ENCODE measurements around the gene HOMEZ. TPM values are rescaled to one million over a fixed set of nuclear protein-coding genes. Genes with fewer than 3 reads are reported as not detected.
A peak's percentile ranks its signal among the peaks of the same experiment; 100 is the strongest.

Gene HOMEZ
- total and polyA plus RNA-seq, 9 donors = 5.9 to 23.7 (median 13.4) TPM

DNA sequence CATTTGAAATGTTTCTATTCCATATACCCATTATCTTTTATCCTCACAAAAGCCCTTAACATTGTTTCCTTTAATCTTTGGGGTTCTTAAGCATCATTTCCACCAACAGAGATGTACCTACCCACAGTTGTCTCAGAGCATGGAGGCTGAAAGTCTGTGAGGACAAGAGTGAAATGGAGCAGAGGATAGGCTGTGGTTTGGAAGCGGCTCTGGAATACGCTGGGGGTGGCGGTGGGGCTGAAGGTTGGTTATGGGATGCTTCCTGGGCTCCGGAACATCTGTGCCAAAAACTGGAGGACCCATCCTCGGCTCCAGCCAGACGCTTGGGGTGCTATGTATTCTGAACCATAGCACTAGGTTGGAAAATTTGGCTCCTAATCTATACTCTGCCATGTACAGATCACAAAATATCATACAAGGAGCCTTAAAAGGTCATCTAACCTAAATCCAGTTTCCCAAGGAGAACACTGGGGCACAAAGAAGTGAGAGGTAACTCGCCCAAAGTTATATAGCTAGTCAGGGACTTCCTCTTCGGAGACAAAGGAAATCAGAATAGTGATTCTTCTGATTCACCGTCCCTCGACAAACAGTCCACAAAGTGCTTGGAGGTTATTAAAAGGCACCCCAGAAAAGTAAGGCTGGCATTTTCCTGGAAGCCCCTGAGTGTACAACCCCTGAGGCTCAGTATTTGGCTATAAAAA is 14.2 kb upstream of the HOMEZ start:
- Histone ChIP-seq H3K36me3 (no peaks in the 10 kb centered on the region), H3K4me3 (peak overlapping the region; percentile 63), H3K9me3 (no peaks in the 10 kb centered on the region), H3K4me1 (ENCODE audit: insufficient read depth) (no peaks in the 10 kb centered on the region), H3K27ac (peak overlapping the region; percentile 92 to 94), H3K27me3 (no peaks in the 10 kb centered on the region)
- 75 to 80% (median 78%) methylated on average over 10 of the region's 10 CpGs for WGBS, 3 donors
- intact Hi-C loops (cut with DNase I) = loop anchor here in 2 of 4 donors (5.0 to 10.0 kb wide), 2 partner anchors 175 to 293 kb away; no protein-coding TSS in a partner anchor
- DNase-seq = peak in 1 of 5 donors; percentile 54
- TF ChIP-seq, protein P1, sequence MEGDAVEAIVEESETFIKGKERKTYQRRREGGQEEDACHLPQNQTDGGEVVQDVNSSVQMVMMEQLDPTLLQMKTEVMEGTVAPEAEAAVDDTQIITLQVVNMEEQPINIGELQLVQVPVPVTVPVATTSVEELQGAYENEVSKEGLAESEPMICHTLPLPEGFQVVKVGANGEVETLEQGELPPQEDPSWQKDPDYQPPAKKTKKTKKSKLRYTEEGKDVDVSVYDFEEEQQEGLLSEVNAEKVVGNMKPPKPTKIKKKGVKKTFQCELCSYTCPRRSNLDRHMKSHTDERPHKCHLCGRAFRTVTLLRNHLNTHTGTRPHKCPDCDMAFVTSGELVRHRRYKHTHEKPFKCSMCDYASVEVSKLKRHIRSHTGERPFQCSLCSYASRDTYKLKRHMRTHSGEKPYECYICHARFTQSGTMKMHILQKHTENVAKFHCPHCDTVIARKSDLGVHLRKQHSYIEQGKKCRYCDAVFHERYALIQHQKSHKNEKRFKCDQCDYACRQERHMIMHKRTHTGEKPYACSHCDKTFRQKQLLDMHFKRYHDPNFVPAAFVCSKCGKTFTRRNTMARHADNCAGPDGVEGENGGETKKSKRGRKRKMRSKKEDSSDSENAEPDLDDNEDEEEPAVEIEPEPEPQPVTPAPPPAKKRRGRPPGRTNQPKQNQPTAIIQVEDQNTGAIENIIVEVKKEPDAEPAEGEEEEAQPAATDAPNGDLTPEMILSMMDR (IDR thresholded peaks at IDR 0.05) = no peak
- no peak for TF ChIP-seq POLR2A (IDR thresholded peaks at IDR 0.05)

DNA sequence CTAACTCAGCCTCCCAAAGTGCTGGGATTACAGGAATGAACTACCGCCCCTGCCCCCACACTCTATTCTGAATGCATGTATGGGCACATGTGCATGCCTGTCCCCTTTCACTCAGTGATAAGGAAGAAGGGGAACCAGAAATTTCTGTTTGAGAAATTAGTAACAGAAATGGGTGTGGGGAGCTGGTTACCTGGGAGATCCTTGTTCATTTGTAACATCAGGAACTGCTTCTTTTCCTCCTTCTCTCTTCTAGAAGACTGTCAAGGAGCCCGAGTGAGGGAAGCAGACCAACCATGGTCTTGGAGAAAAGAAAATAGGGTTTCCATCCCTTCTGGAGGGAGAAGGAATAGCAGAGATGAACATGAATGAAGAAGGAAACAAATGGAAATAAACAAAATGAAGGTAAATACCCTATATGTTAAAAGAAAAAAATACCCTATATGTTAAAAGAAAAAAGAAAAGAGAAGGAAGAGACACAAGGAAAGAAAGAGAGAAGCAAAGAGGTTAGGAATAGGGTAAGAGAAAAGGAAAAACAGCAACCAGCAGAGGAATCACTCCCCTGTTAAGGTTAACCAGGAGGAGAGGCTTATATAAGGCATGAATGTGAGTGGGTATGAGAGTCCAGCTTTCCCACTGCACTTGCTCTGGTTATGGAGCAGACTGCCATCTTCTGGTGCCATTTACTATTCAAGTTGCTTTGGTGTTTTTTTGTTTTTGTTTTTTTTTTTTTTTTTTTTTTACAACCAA is 13.5 kb upstream of the HOMEZ start:
- whole genome bisulfite sequencing, 3 donors = 82 to 95% (median 89%) methylated on average over 2 of the region's 2 CpGs
- Histone ChIP-seq H3K4me1 (ENCODE audit: insufficient read depth) (no peaks in the 10 kb centered on the region), H3K4me3 (no peak overlapping the region), H3K27me3 (no peaks in the 10 kb centered on the region), H3K36me3 (no peaks in the 10 kb centered on the region), H3K9me3 (no peaks in the 10 kb centered on the region), H3K27ac (no peak overlapping the region)
- no peak for TF ChIP-seq EP300 (IDR thresholded peaks at IDR 0.05)
- TF ChIP-seq POLR2A (IDR thresholded peaks at IDR 0.05) = no peak
- TF ChIP-seq, protein P1 (IDR thresholded peaks at IDR 0.05) = no peak
- intact Hi-C loops (cut with DNase I) = loop anchor here in 1 of 4 donors (10.0 kb wide), 1 partner anchor 175 kb away; no protein-coding TSS in a partner anchor
- DNase-seq = peak in 1 of 5 donors; percentile 17

DNA sequence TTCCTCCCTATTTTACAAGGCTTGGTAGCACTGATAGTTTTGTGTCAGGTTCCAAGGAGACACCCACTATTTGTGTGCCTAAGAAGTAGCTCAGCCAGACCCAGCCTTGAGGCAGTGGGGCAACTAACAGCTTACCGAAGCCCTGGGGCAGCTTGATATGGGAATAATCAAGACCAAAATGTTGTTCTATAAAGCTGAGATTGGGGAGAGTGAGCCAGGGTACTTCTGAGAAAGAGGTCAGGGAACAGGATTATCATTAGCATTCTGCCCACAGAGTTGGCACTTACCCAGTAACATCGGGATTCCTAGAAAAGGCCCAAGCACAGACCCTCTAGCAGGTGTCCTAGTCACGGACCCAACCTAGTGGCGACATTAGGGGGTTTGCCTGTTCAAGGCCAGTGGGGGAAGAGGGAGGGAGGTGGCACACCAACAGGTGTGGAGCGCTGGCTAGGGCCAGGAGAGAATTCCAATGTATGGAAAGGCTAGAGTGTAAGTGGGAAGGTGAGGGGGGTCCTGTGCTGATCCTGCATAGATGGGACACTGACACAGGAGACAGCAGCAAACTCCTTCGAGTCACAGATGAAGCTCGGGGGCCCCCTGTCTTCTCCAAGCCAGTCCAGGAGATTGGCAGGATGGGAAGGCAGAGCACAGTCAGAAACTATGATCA is 11.8 kb upstream of the HOMEZ start:
- no peaks in the 10 kb centered on the region for H3K4me1 ChIP-seq (ENCODE audit: insufficient read depth)
- H3K27me3 ChIP-seq = no peaks in the 10 kb centered on the region
- peak in 1 of 5 donors; percentile 19 for DNase-seq
- no peaks in the 10 kb centered on the region for H3K36me3 ChIP-seq
- intact Hi-C loops (cut with DNase I) = loop anchor here in 1 of 4 donors (10.0 kb wide), 1 partner anchor 173 kb away; no protein-coding TSS in a partner anchor
- 75 to 81% (median 76%) methylated on average over 7 of the region's 7 CpGs for WGBS, 3 donors
- TF ChIP-seq EP300 (IDR thresholded peaks at IDR 0.05) (no peak), POLR2A (IDR thresholded peaks at IDR 0.05) (no peak)
- TF ChIP-seq, protein P1 (IDR thresholded peaks at IDR 0.05) = no peak
- H3K4me3 ChIP-seq = no peak overlapping the region
- H3K27ac ChIP-seq = no peak overlapping the region
- no peaks in the 10 kb centered on the region for H3K9me3 ChIP-seq

DNA sequence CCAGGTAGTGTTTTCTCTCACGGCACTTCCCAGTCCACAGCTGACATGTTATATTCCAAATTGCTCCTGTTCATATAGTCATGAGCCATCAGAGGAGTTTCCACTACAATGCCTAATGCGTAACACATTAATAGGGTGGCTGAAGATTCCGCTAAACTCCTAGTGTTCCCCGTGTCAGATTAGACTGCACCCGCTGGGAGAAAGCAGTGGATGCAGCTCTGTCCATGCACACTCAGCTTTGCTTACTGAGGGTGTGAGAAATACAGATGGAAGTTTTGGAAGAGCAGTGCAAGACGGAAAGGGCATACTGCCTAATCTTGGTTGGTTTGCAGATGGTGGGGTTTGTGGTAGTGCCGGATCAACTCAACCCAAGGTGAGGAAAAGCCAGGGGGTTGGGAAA is 11.2 kb upstream of the HOMEZ start:
- Histone ChIP-seq H3K27me3 (no peaks in the 10 kb centered on the region), H3K4me1 (ENCODE audit: insufficient read depth) (no peaks in the 10 kb centered on the region), H3K9me3 (no peaks in the 10 kb centered on the region), H3K4me3 (no peak overlapping the region), H3K36me3 (no peaks in the 10 kb centered on the region), H3K27ac (no peak overlapping the region)
- intact Hi-C loops (cut with DNase I) = loop anchor here in 1 of 4 donors (10.0 kb wide), 1 partner anchor 172 kb away; no protein-coding TSS in a partner anchor
- DNase-seq = no peak
- WGBS, 3 donors = 79 to 81% (median 80%) methylated on average over 7 of the region's 7 CpGs
- TF ChIP-seq, protein P1 (IDR thresholded peaks at IDR 0.05) = no peak
- no peak for TF ChIP-seq EP300 (IDR thresholded peaks at IDR 0.05)
- no peak for TF ChIP-seq POLR2A (IDR thresholded peaks at IDR 0.05)

Data from ovary (tissue), 9 donors.